Fibroblast of the aortic adventitia (primary cell): ENCODE data around the gene CCHCR1. TPM values are rescaled to one million over a fixed set of nuclear protein-coding genes. Genes with fewer than 3 reads are reported as not detected.

Experiments used
- DNase-seq: peaks from one replicate; pipeline ENCODE4 v3.0.0-alpha.2; 2010; ENCODE audit warnings: low read depth
- H3K4me3 ChIP-seq: 2 replicates; pipeline ENCODE4 v1.5.1; 2011; ENCODE audit warnings: low read depth, mild to moderate bottlenecking, control low read depth, low read length, moderate library complexity
- total RNA-seq: library from RNA; depleted of rRNA; stranded (reverse); fragments of >200 nt; gene quantifications from 2 replicates; pipeline ENCODE4 v1.2.3, GENCODE V29; 2012; ENCODE audit warnings: low replicate concordance
- TF ChIP-seq, protein P1 (sequence below): IDR thresholded peaks from 2 replicates; pipeline ENCODE4 v1.5.1; 2011; ENCODE audit warnings: mild to moderate bottlenecking, low read length, control low read depth, inconsistent platforms; ENCODE audit not compliant: insufficient read depth

Gene CCHCR1
- total RNA-seq, 1 donor: 21.1 TPM

DNA sequence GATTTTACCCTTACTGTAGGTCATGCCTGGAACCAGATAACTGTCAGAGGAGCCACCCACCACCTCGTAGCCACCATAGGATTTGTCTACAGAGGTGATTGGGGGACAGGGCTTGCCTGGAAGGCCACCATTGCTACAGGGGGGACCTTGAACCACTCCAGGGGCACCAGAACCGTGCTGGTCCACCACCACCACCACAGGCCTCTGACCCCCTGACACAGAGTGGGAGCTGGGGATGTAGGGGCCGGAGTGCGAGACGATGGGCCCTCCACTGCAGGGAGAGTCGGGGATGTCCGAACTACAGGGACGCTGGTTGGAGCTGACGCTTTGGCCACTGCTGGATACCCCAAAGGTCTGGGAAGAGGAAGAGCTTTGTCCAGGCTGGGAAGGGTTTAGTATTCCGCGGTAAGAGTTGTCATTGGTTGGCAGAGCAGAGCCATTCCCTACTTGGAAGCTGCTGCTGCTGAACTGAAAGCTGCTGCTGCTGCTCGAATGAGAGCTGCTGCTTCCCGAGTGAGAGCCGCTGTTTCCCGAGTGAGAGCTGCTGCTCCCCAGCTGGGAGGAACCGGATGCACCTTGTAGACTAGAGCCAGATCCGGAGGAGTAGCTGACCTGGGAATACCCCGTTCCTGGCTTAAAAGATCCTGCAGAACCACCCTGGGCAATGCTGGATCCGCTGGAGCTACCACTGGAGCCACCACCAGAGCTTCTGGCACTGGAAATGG, 40.8 kb downstream of the CCHCR1 start:
- DNase-seq: peak; percentile 41
- no peak overlapping the region for H3K4me3 ChIP-seq
- TF ChIP-seq, protein P1, sequence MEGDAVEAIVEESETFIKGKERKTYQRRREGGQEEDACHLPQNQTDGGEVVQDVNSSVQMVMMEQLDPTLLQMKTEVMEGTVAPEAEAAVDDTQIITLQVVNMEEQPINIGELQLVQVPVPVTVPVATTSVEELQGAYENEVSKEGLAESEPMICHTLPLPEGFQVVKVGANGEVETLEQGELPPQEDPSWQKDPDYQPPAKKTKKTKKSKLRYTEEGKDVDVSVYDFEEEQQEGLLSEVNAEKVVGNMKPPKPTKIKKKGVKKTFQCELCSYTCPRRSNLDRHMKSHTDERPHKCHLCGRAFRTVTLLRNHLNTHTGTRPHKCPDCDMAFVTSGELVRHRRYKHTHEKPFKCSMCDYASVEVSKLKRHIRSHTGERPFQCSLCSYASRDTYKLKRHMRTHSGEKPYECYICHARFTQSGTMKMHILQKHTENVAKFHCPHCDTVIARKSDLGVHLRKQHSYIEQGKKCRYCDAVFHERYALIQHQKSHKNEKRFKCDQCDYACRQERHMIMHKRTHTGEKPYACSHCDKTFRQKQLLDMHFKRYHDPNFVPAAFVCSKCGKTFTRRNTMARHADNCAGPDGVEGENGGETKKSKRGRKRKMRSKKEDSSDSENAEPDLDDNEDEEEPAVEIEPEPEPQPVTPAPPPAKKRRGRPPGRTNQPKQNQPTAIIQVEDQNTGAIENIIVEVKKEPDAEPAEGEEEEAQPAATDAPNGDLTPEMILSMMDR: no peak

DNA sequence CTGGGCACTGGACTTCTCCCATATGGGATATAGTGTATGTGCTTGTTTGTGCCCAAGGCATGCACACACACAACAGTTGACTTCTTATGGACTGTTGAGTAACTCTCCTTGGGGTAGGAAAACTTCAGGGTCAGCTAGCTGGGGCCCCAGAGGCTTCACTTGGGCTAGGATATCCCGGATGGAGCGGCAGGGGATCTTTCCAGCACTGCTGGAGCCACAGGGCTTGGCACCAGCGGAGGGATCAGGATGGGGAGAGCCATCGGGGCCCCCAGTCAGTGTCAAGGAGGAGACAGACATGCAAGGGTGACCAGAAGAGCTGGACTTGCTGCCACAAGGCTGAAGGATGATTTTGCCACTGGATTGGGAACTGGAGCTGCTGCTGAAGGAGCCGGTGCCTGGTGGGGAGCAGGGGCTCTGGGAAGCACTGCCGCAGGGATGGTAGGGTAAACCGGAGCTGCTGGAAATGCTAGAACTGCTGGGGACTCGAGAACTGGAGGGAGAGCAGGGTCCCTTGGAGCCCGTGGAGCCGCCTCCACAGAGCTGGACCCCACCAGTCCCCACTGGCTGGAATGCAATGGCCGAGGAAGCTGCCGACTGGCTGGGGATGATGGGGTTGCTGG, 41.6 kb downstream of the CCHCR1 start:
- H3K4me3 ChIP-seq: peak overlapping the region; percentile 22
- no peak for DNase-seq
- TF ChIP-seq, protein P1: no peak

DNA sequence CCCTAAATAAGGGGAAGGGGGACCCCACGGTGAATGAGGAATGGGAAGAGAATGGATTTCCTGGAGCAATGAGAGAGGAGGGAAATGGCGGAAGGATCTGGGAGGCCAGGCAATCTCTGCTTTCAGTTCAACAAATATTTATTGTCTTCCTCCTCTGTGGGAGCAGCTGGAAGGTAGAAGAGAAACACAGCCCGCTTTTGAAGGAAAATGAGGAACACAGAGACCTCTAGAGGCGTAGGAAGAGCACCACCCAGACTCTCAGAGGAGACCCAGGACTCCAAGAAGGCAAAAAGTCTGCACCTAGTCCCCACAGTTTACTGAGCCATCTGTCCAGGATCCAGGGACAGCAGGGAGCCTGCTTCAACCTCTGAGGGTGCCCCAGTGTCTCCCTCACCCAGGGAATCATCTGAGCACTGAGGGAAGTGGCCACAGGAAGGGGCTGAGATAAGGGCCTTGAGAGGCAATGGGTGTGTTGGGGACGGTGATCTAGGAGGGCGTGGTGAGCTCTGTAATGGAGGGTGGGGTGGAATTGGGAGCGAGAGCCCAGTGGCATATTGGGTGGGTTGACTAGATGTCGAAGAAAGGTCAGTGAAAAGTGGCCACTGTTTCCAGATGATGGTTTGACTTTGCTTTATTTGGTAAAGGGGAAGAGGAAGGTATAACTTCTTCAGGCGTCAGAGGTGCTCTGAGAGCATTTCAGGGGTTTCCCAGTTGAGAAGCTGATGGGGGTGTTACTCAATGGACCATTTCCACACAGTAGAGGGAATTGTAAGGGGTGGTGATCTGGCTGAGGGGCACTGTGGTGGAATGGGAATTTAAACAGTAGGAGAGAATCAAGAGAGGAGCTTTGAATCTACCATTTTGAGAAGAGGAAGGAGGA, 42.4 kb downstream of the CCHCR1 start:
- peak; percentile 66 for DNase-seq
- TF ChIP-seq, protein P1: peak; percentile 38
- H3K4me3 ChIP-seq: peak overlapping the region; percentile 59

DNA sequence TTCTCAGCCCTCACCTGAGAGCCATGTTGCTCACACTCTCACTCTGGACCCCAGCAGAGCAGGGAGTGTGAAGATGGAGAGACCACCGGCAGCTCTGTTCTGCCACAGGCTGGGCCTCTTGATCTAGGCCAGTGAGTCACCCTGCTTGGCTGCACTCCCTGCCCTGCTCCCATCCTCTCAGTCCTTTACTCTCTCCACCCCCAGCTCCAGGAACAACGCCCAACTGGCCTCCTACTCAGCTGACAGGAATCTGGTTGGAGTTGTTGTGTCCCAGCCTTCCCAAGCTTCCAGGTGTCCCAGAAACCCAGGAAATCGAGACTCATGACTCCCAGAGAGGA, 43.1 kb downstream of the CCHCR1 start, which contains the start of gene PSORS1C1:
TSS of gene PSORS1C1 (plus strand) at position 260 of the 338 bp plus-strand sequence. CDS start 14,833 bp downstream, outside the sequence.
- TF ChIP-seq, protein P1: no peak
- H3K4me3 ChIP-seq: peak within 1 kb of the TSS; percentile 59
- peak; percentile 97 for DNase-seq

DNA sequence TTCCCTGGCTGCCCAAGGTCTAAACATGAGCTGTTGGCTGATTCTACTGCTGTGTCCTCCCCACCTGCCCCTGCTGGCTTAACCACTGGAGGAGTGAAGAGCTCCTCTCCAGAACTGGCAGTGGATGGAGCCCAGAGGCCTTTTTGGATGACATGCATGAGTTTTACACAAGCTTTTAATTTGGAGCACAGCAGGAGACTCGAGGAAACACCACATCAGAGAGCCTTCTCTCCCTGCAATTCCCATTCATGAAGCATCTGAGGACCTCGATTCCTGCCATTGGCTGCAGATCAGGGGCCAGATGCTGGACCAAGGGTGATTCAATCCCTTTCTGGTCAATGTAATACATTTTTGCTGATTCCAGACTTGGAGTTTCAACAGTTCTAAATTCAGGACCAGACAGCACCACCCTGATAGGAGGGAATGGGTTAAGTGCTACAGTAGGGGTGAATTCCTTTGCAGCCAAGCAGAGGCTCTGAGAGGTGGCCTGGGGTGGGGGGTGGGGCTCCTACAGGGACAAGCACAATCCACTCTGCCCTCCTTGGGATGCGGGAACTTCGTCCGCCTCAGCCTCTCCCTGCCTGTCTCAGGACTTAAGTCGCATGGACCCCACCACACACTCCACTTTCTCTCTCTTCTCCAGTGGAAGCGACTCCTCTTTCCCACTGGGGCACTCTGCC, 43.6 kb downstream of the CCHCR1 start:
- H3K4me3 ChIP-seq: no peak overlapping the region
- peak; percentile 95 for DNase-seq
- TF ChIP-seq, protein P1: peak; percentile 23

DNA sequence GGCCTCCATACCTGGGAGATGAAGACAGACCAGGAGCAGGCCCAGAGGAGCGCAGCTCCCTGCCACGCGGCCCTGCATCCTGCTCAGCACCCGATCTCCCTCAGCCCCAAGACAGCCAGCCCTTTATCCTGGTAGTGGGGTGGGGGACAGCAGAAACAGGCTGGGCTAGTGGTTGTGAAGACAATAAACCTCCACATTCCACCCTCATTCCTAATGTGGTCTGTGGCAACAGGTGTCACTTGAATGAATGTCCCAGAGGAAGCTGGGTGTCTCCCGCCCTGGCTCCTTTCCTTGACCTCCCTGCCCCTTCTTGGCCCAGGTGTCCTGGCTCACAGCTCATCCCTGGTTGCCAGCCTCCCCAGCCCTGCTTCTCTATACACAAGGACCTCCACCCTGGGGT, 45.1 kb downstream of the CCHCR1 start, which contains the start of gene C6orf15:
TSS of gene C6orf15 (minus strand) at position 98 of the 400 bp plus-strand sequence. CDS start at position 78, 20 bp downstream.
- H3K4me3 ChIP-seq: no peak within 1 kb of the TSS
- DNase-seq: no peak
- TF ChIP-seq, protein P1: no peak
